Liver (tissue), 9 donors: ENCODE measurements around the gene PEX11B. TPM values are rescaled to one million over a fixed set of nuclear protein-coding genes. Genes with fewer than 3 reads are reported as not detected.
A peak's percentile ranks its signal among the peaks of the same experiment; 100 is the strongest.

Experiments used
- DNase-seq: peaks from one replicate; pipeline ENCODE4 v3.0.0-alpha.2; 2017; ENCODE audit warnings: low spot score
- H3K27ac ChIP-seq, 2 donors: one replicate each; pipeline ENCODE4 v1.7.0; 2013; ENCODE audit warnings: inconsistent platforms in 2 of 2, low read length in 2 of 2, control low read depth in 1 of 2, low read depth in 1 of 2, mild to moderate bottlenecking in 1 of 2
- H3K27me3 ChIP-seq, 4 donors: one replicate each; pipeline versions ENCODE4 v1.6.1 to v1.7.0; 2013; ENCODE audit warnings: low read length in 3 of 4, inconsistent platforms in 1 of 4, mild to moderate bottlenecking in 1 of 4, moderate library complexity in 1 of 4; ENCODE audit not compliant: control insufficient read depth in 4 of 4, insufficient read depth in 4 of 4
- H3K36me3 ChIP-seq, 4 donors: one replicate each; pipeline versions ENCODE4 v1.6.1 to v1.7.0; 2013; ENCODE audit warnings: low read length in 3 of 4, mild to moderate bottlenecking in 3 of 4, low read depth in 1 of 4, moderate library complexity in 1 of 4; ENCODE audit not compliant: control insufficient read depth in 4 of 4, insufficient read depth in 3 of 4
- H3K4me1 ChIP-seq, 4 donors: one replicate each; pipeline versions ENCODE4 v1.6.1 to v1.7.0; 2013; ENCODE audit warnings: low read length in 3 of 4, mild to moderate bottlenecking in 3 of 4, moderate library complexity in 1 of 4; ENCODE audit not compliant: control insufficient read depth in 4 of 4, insufficient read depth in 4 of 4
- H3K4me3 ChIP-seq, 3 donors: one replicate each; pipeline versions ENCODE4 v1.6.1 to v1.7.0; 2013; ENCODE audit warnings: low read length in 3 of 3, control low read depth in 1 of 3, low read depth in 1 of 3, mild to moderate bottlenecking in 1 of 3
- H3K9ac ChIP-seq, 2 donors: one replicate each; pipeline ENCODE4 v1.7.0; 2013; ENCODE audit warnings: low read length in 2 of 2, mild to moderate bottlenecking in 2 of 2, moderate library complexity in 2 of 2, control low read depth in 1 of 2, low read depth in 1 of 2
- H3K9me3 ChIP-seq, 4 donors: one replicate each; pipeline versions ENCODE4 v1.6.1 to v1.7.0; 2013; ENCODE audit warnings: low read length in 3 of 4; ENCODE audit not compliant: control insufficient read depth in 4 of 4
- EGR1 ChIP-seq, 2 donors: IDR thresholded peaks; 2 replicates each; pipeline ENCODE4 v1.6.1; 2016 to 2018; ENCODE audit warnings: antibody characterized with exemption in 2 of 2, low read depth in 2 of 2
- FOXA1 ChIP-seq: IDR thresholded peaks from 2 replicates; pipeline ENCODE4 v1.6.1; 2016; ENCODE audit warnings: antibody characterized with exemption
- FOXA2 ChIP-seq: IDR thresholded peaks from 2 replicates; pipeline ENCODE4 v1.6.1; 2016; ENCODE audit warnings: antibody characterized with exemption
- GABPA ChIP-seq, 2 donors: IDR thresholded peaks in 1 of 2; conservative IDR thresholded peaks in 1 of 2; 2 replicates each; pipeline ENCODE4 v1.6.1; 2016; ENCODE audit warnings: antibody characterized with exemption in 2 of 2, mild to moderate bottlenecking in 1 of 2, moderate library complexity in 1 of 2
- HNF4A ChIP-seq, 2 donors: conservative IDR thresholded peaks; 2 replicates each; pipeline ENCODE4 v1.6.1; 2016; ENCODE audit warnings: antibody characterized with exemption in 2 of 2, mild to moderate bottlenecking in 2 of 2
- HNF4G ChIP-seq: IDR thresholded peaks from 2 replicates; pipeline ENCODE4 v1.6.1; 2016; ENCODE audit warnings: antibody characterized with exemption
- JUND ChIP-seq, 2 donors: IDR thresholded peaks; 2 replicates each; pipeline ENCODE4 v1.6.1; 2016; ENCODE audit warnings: antibody characterized with exemption in 2 of 2
- NR2F2 ChIP-seq: IDR thresholded peaks from 2 replicates; pipeline ENCODE4 v1.6.1; 2016; ENCODE audit warnings: antibody characterized with exemption
- RAD21 ChIP-seq, 2 donors: IDR thresholded peaks; 2 replicates each; pipeline ENCODE4 v1.6.1; 2016; ENCODE audit warnings: antibody characterized with exemption in 2 of 2, mild to moderate bottlenecking in 2 of 2
- RXRA ChIP-seq, 2 donors: IDR thresholded peaks; 2 replicates each; pipeline ENCODE4 v1.6.1; 2017 to 2018; ENCODE audit warnings: antibody characterized with exemption in 2 of 2, mild to moderate bottlenecking in 1 of 2
- SP1 ChIP-seq: IDR thresholded peaks from 2 replicates; pipeline ENCODE4 v1.6.1; 2018; ENCODE audit warnings: antibody characterized with exemption, mild to moderate bottlenecking
- TAF1 ChIP-seq: conservative IDR thresholded peaks from 2 replicates; pipeline ENCODE4 v1.6.1; 2016; ENCODE audit warnings: antibody characterized with exemption, mild to moderate bottlenecking
- YY1 ChIP-seq: IDR thresholded peaks from 2 replicates; pipeline ENCODE4 v1.6.1; 2016; ENCODE audit warnings: antibody characterized with exemption, mild to moderate bottlenecking
- WGBS: extraction: QIAGEN DNeasy Blood & Tissue Kit; methylation state at CpG from one replicate; pipeline ENCODE4 v1.1.7; 2013; 5-methylcytosine and 5-hydroxymethylcytosine counted together
- polyA plus RNA-seq, 2 donors: library from polyadenylated mRNA; stranded (reverse) in 1 of 2; unstranded in 1 of 2; fragments of 200-250 nt in 1 of 2; fragments of >200 nt in 1 of 2; fragmentation: Nextera tagmentation in 1 of 2; extraction: Ambion mirVana in 1 of 2; gene quantifications; one replicate each; pipeline versions ENCODE4 v1.2.1 to v1.2.3, GENCODE V29; 2013 to 2015
- total RNA-seq, 2 donors: library from RNA; depleted of rRNA; stranded (reverse); fragments of >200 nt; gene quantifications; one replicate each; pipeline ENCODE4 v1.2.3, GENCODE V29; 2014
- TF ChIP-seq, protein P1 (sequence below): IDR thresholded peaks from 2 replicates; pipeline ENCODE4 v1.6.1; 2016; ENCODE audit warnings: antibody characterized with exemption
- TF ChIP-seq, protein P2 (sequence below): fragments of 150-350 bp; IDR thresholded peaks from 2 replicates; pipeline ENCODE4 v1.5.1; 2017; ENCODE audit warnings: improper control_type of control experiment, low read depth, low read length; ENCODE audit not compliant: missing input control
- TF ChIP-seq, protein P3 (sequence below): IDR thresholded peaks from 2 replicates; pipeline ENCODE4 v1.6.1; 2016; ENCODE audit warnings: antibody characterized with exemption, mild to moderate bottlenecking
- TF ChIP-seq, protein P4 (sequence below): IDR thresholded peaks from 2 replicates; pipeline ENCODE4 v1.6.1; 2016; ENCODE audit warnings: antibody characterized with exemption
- TF ChIP-seq, protein P5 (sequence below): IDR thresholded peaks from 2 replicates; pipeline ENCODE4 v1.6.1; 2016; ENCODE audit warnings: antibody characterized with exemption
- donor health status: healthy.
- donor health status: healthy.
- donor health status: healthy.
- donor health status: healthy.
- donor health status: healthy.

The PEX11B gene
- total and polyA plus RNA-seq, 4 donors, result 13.4 to 21.0 (median 16.1) TPM

DNA sequence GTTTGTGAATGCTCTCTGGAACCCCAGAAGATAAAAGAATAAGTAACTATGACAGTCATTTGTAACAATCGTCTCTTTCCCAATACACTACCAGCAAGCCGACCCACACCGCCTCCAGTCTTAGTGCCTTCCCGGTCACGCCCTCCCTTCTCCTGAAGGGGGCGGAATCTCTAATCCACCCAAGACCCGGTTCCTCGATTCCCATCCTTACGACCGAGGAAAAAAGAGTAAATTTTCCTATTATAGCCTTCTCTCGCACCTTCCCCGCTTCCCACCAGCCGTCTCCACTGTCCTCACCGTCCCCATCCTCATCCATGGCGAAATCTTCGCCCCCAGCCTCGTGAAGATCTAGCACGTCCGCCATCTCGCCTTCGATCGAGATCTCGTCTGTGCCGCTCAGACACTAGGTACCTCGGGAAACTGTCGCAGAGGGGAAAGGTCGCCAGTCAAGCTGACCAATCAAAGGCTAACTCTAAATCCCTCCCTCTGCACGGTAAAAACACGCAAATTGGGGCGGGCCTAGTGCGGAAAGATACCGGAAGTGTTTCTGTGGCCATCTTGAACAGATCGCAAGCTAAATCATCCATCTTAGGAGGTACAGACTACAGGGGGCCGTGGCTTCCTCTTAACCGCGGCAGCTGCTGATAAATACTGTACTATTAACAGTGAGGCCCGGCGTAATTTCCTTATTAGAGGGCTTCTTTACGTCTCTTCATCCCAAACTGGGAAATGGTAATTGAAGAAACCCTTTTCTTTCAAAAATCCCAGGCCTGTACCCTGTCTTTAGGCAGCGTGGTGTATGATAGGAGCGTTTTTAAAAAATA is 8.8 kb upstream of the PEX11B start, which contains the start of gene RBM8A:
RBM8A (minus strand) TSS at position 422 of the 824 bp plus-strand sequence; CDS start at position 364, 58 bp downstream.
- TF ChIP-seq JUND (IDR thresholded peaks at IDR 0.05) (peak; percentile 54 to 55), FOXA2 (peak; percentile 26), HNF4A (conservative IDR thresholded peaks at IDR 0.05) (peak; percentile 48 to 51), RAD21 (IDR thresholded peaks at IDR 0.05) (peak; percentile 57 to 60), RXRA (IDR thresholded peaks at IDR 0.05) (peak; percentile 71 to 81), TAF1 (no peak), YY1 (peak; percentile 100), SP1 (peak; percentile 86), FOXA1 (peak; percentile 57), EGR1 (IDR thresholded peaks at IDR 0.05; ENCODE audit: low read depth in 2 of 2) (peak in 1 of 2 donors; percentile 49), NR2F2 (peak; percentile 87), GABPA (IDR thresholded peaks at IDR 0.05 in 1 of 2, conservative IDR thresholded peaks at IDR 0.05 in 1 of 2) (peak; percentile 65 to 90), HNF4G (no peak)
- TF ChIP-seq, protein P1, sequence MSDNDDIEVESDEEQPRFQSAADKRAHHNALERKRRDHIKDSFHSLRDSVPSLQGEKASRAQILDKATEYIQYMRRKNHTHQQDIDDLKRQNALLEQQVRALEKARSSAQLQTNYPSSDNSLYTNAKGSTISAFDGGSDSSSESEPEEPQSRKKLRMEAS, result peak; percentile 55
- TF ChIP-seq, protein P2, sequence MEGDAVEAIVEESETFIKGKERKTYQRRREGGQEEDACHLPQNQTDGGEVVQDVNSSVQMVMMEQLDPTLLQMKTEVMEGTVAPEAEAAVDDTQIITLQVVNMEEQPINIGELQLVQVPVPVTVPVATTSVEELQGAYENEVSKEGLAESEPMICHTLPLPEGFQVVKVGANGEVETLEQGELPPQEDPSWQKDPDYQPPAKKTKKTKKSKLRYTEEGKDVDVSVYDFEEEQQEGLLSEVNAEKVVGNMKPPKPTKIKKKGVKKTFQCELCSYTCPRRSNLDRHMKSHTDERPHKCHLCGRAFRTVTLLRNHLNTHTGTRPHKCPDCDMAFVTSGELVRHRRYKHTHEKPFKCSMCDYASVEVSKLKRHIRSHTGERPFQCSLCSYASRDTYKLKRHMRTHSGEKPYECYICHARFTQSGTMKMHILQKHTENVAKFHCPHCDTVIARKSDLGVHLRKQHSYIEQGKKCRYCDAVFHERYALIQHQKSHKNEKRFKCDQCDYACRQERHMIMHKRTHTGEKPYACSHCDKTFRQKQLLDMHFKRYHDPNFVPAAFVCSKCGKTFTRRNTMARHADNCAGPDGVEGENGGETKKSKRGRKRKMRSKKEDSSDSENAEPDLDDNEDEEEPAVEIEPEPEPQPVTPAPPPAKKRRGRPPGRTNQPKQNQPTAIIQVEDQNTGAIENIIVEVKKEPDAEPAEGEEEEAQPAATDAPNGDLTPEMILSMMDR, result peak; percentile 45
- TF ChIP-seq, protein P3, sequence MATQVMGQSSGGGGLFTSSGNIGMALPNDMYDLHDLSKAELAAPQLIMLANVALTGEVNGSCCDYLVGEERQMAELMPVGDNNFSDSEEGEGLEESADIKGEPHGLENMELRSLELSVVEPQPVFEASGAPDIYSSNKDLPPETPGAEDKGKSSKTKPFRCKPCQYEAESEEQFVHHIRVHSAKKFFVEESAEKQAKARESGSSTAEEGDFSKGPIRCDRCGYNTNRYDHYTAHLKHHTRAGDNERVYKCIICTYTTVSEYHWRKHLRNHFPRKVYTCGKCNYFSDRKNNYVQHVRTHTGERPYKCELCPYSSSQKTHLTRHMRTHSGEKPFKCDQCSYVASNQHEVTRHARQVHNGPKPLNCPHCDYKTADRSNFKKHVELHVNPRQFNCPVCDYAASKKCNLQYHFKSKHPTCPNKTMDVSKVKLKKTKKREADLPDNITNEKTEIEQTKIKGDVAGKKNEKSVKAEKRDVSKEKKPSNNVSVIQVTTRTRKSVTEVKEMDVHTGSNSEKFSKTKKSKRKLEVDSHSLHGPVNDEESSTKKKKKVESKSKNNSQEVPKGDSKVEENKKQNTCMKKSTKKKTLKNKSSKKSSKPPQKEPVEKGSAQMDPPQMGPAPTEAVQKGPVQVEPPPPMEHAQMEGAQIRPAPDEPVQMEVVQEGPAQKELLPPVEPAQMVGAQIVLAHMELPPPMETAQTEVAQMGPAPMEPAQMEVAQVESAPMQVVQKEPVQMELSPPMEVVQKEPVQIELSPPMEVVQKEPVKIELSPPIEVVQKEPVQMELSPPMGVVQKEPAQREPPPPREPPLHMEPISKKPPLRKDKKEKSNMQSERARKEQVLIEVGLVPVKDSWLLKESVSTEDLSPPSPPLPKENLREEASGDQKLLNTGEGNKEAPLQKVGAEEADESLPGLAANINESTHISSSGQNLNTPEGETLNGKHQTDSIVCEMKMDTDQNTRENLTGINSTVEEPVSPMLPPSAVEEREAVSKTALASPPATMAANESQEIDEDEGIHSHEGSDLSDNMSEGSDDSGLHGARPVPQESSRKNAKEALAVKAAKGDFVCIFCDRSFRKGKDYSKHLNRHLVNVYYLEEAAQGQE, result peak; percentile 93
- TF ChIP-seq, protein P4, sequence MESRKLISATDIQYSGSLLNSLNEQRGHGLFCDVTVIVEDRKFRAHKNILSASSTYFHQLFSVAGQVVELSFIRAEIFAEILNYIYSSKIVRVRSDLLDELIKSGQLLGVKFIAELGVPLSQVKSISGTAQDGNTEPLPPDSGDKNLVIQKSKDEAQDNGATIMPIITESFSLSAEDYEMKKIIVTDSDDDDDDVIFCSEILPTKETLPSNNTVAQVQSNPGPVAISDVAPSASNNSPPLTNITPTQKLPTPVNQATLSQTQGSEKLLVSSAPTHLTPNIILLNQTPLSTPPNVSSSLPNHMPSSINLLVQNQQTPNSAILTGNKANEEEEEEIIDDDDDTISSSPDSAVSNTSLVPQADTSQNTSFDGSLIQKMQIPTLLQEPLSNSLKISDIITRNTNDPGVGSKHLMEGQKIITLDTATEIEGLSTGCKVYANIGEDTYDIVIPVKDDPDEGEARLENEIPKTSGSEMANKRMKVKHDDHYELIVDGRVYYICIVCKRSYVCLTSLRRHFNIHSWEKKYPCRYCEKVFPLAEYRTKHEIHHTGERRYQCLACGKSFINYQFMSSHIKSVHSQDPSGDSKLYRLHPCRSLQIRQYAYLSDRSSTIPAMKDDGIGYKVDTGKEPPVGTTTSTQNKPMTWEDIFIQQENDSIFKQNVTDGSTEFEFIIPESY, result peak; percentile 97
- TF ChIP-seq, protein P5, sequence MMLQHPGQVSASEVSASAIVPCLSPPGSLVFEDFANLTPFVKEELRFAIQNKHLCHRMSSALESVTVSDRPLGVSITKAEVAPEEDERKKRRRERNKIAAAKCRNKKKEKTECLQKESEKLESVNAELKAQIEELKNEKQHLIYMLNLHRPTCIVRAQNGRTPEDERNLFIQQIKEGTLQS, result no peak
- peaks cover 0 to 9% (median 6%) of the 10 kb centered on the region in 4 donors for H3K4me1 ChIP-seq
- no peaks in the 10 kb centered on the region for H3K27me3 ChIP-seq
- peak within 1 kb of the TSS; percentile 95 to 96 for H3K27ac ChIP-seq
- H3K4me3 ChIP-seq, result peak within 1 kb of the TSS; percentile 66 to 96 (median 88)
- H3K9me3 ChIP-seq, result no peaks in the 10 kb centered on the region
- peak; percentile 91 for DNase-seq
- H3K9ac ChIP-seq, result peak within 1 kb of the TSS; percentile 92 to 100
- under 1% methylated on average over 41 of the region's 41 CpGs for WGBS
- peaks cover 0 to 3% (median 2%) of the 10 kb centered on the region in 4 donors for H3K36me3 ChIP-seq
